OCI-LY7 (cell line): ENCODE measurements around the gene AKAP9. TPM values are rescaled to one million over a fixed set of nuclear protein-coding genes. Genes with fewer than 3 reads are reported as not detected.
"Not testable (repeated sequence)": the region's sequence is repeated elsewhere in the genome, so short reads cannot be mapped to it uniquely, and the experiment has no call there.

Experiments
- BruUV-seq: library from RNA; stranded (reverse); fragments of 400-500 nt; replicated peaks from 2 replicates; lab custom pipeline; 2021; lab: Mats Ljungman, UMichigan
- CTCF ChIA-PET: fragments of 300-600 bp; sonication (Branson Sonifier 250); formaldehyde crosslinking; loops from one replicate; lab custom pipeline; 2022; ENCODE audit warnings: antibody characterized with exemption; ENCODE audit not compliant: unreplicated experiment; lab: Charles Lee
- POLR2A ChIA-PET: fragments of 300-600 bp; sonication (Branson Sonifier 250); formaldehyde crosslinking; loops from one replicate; lab custom pipeline; 2022; ENCODE audit warnings: antibody characterized with exemption; lab: Charles Lee
- DNase-seq: peaks from one replicate; pipeline ENCODE4 v3.0.0-alpha.2; 2015; ENCODE audit warnings: low spot score
- H2AFZ ChIP-seq: fragments of 200-600 bp; sonication (generic), shearing (Covaris generic); 2 replicates; pipeline ENCODE4 v1.6.1; 2014; ENCODE audit warnings: mild to moderate bottlenecking, antibody characterized with exemption, low read length, moderate library complexity
- H3K27ac ChIP-seq: fragments of 200-600 bp; sonication (generic); 2 replicates; pipeline ENCODE4 v1.5.1; 2014; ENCODE audit warnings: mixed run types, low read depth, mild to moderate bottlenecking, moderate library complexity, low read length, inconsistent platforms; ENCODE audit not compliant: poor library complexity, severe bottlenecking
- H3K36me3 ChIP-seq: fragments of 200-600 bp; sonication (generic); 2 replicates; pipeline ENCODE4 v1.6.1; 2014; ENCODE audit warnings: mild to moderate bottlenecking, antibody characterized with exemption, low read length, moderate library complexity, mixed read lengths; ENCODE audit not compliant: insufficient read depth
- H3K4me1 ChIP-seq: fragments of 200-600 bp; sonication (generic); 2 replicates; pipeline ENCODE4 v1.5.1; 2014; ENCODE audit warnings: mild to moderate bottlenecking, low read length; ENCODE audit not compliant: insufficient read depth, poor library complexity, severe bottlenecking
- H3K4me2 ChIP-seq: fragments of 200-600 bp; sonication (generic); 2 replicates; pipeline ENCODE4 v1.6.1; 2014; ENCODE audit warnings: mild to moderate bottlenecking, low read length
- H3K4me3 ChIP-seq: fragments of 200-600 bp; sonication (generic); 2 replicates; pipeline ENCODE4 v1.5.1; 2014; ENCODE audit warnings: mild to moderate bottlenecking, low read depth, low read length; ENCODE audit not compliant: poor library complexity, severe bottlenecking
- H3K79me2 ChIP-seq: fragments of 200-600 bp; sonication (generic); 2 replicates; pipeline ENCODE4 v1.6.1; 2016; ENCODE audit warnings: low read depth, mild to moderate bottlenecking, low read length, moderate library complexity, mixed read lengths; ENCODE audit not compliant: insufficient read depth
- H3K9me2 ChIP-seq: fragments of 200-600 bp; sonication (generic); 2 replicates; pipeline ENCODE4 v1.6.1; 2016; ENCODE audit warnings: mild to moderate bottlenecking, low read length, mixed read lengths; ENCODE audit not compliant: insufficient read depth
- H3K9me3 ChIP-seq: fragments of 200-600 bp; sonication (generic); 2 replicates; pipeline ENCODE4 v1.6.1; 2014; ENCODE audit warnings: mild to moderate bottlenecking, mixed run types, low read length, mixed read lengths
- H4K20me1 ChIP-seq: fragments of 200-600 bp; sonication (generic); 2 replicates; pipeline ENCODE4 v1.6.1; 2014; ENCODE audit warnings: mild to moderate bottlenecking, antibody characterized with exemption, low read length, moderate library complexity, mixed read lengths; ENCODE audit not compliant: insufficient read depth
- CTCF ChIP-seq: fragments of 200-600 bp; sonication (generic); conservative IDR thresholded peaks from 2 replicates; pipeline ENCODE4 v1.5.1; 2014; ENCODE audit warnings: mild to moderate bottlenecking, antibody characterized with exemption, low read length, moderate library complexity, mixed read lengths
- EZH2phosphoT487 ChIP-seq: fragments of 200-600 bp; sonication (generic); IDR thresholded peaks from 2 replicates; pipeline ENCODE4 v1.6.1; 2018; ENCODE audit warnings: low read depth, borderline replicate concordance, mild to moderate bottlenecking, mixed run types, antibody characterized with exemption, low read length, moderate library complexity, mixed read lengths
- intact Hi-C: fragments of 100-400 bp; cut with micrococcal nuclease; formaldehyde crosslinking; loops from one replicate; pipeline ENCODE4 v1.10.0; 2022; ENCODE audit not compliant: unreplicated experiment
- total RNA-seq, 2 experiments: library from RNA; depleted of rRNA in 1 of 2; stranded (reverse); fragments of >200 nt in 1 of 2; shearing (Covaris generic) in 1 of 2; gene quantifications; 2 replicates each; pipeline ENCODE4 v1.2.3, GENCODE V29; 2014 to 2022

Gene AKAP9
- total RNA-seq, 2 experiments from 2014 or later: 32.6 to 38.1 TPM

GRCh38 chr7:92076509-92076908 is 135.8 kb downstream of the AKAP9 start:
- Histone ChIP-seq H3K27ac (no peak overlapping the region), H3K9me2 (no peaks in the 10 kb centered on the region), H3K4me3 (no peak overlapping the region), H3K36me3 (peaks cover 25% of the 10 kb centered on the region), H2AFZ (no peak overlapping the region), H3K79me2 (no peaks in the 10 kb centered on the region), H3K4me2 (no peak overlapping the region), H4K20me1 (no peaks in the 10 kb centered on the region), H3K4me1 (no peaks in the 10 kb centered on the region), H3K9me3 (no peaks in the 10 kb centered on the region)
- CTCF ChIA-PET: no interaction called here
- intact Hi-C loops: no loop called here
- TF ChIP-seq EZH2phosphoT487 (no peak), CTCF (no peak)
- no TSS peak for BruUV-seq
- no peak for DNase-seq
- POLR2A ChIA-PET: interaction anchor here (0.9 kb wide), 1 partner anchor 13 kb away, joined by 3 read pairs; no protein-coding TSS in a partner anchor

- CTCF ChIA-PET, POLR2A ChIA-PET, H3K4me3 ChIP-seq, H3K27ac ChIP-seq, intact Hi-C loops, H2AFZ ChIP-seq, H3K9me2 ChIP-seq, H3K9me3 ChIP-seq, H3K4me2 ChIP-seq, H3K79me2 ChIP-seq, H4K20me1 ChIP-seq, H3K4me1 ChIP-seq, DNase-seq, BruUV-seq: not testable (repeated sequence)
- H3K36me3 ChIP-seq: peaks cover 66% of the 10 kb centered on the region
Measured at GRCh38 chr7:92083922-92084321, 143.3 kb downstream of the AKAP9 start.

- Histone ChIP-seq H4K20me1 (no peaks in the 10 kb centered on the region), H3K4me2 (no peak overlapping the region), H3K27ac (no peak overlapping the region), H3K9me2 (no peaks in the 10 kb centered on the region), H3K4me3 (no peak overlapping the region), H3K36me3 (peaks cover 81% of the 10 kb centered on the region), H2AFZ (no peak overlapping the region), H3K79me2 (no peaks in the 10 kb centered on the region), H3K9me3 (no peaks in the 10 kb centered on the region), H3K4me1 (no peaks in the 10 kb centered on the region)
- CTCF ChIA-PET: no interaction called here
- intact Hi-C loops: no loop called here
- POLR2A ChIA-PET: interaction anchor here (0.6 kb wide), 1 partner anchor 17 kb away, joined by 3 read pairs; no protein-coding TSS in a partner anchor
- BruUV-seq: no TSS peak
- no peak for DNase-seq
- TF ChIP-seq CTCF: no peak
- no peak for TF ChIP-seq EZH2phosphoT487
Measured at GRCh38 chr7:92088266-92088665, 147.6 kb downstream of the AKAP9 start.
